ENCODE data around the gene ALDOA.

- no peak for TF ChIP-seq CTCF (IDR thresholded peaks at IDR 0.05)
- no peak for TF ChIP-seq POLR2A (IDR thresholded peaks at IDR 0.05)
These were observed 25.3 kb upstream of the ALDOA start for GRCh38 chr16:30040221-30040620.

Measured in esophagus squamous epithelium (tissue), 4 donors.